Activated CD4-positive, alpha-beta T cell treated with anti-CD3 and anti-CD28 coated beads for 1 hour (primary cell): ENCODE data around the gene RBPJL.

Source experiments
- DNase-seq: peaks from one replicate; pipeline ENCODE4 v3.0.0-alpha.2; 2020

The RBPJL gene

GRCh38 chr20:45320948-45321595 is 14.4 kb downstream of the RBPJL start:
- DNase-seq: no peak

- no peak for DNase-seq
Observed at GRCh38 chr20:45322952-45323383, 16.3 kb downstream of the RBPJL start.

- DNase-seq: no peak
Observed at GRCh38 chr20:45323731-45324130, 17.1 kb downstream of the RBPJL start.

GRCh38 chr20:45325371-45325770 is 18.7 kb downstream of the RBPJL start:
- DNase-seq: no peak

- no peak for DNase-seq
Observed at GRCh38 chr20:45328451-45328850, 21.8 kb downstream of the RBPJL start.

- no peak for DNase-seq
Observed at GRCh38 chr20:45329497-45330319, 23.1 kb downstream of the RBPJL start.

- DNase-seq: no peak
Observed at GRCh38 chr20:45330476-45330875, 23.8 kb downstream of the RBPJL start.

GRCh38 chr20:45336530-45337366 is 30.1 kb downstream of the RBPJL start:
- no peak for DNase-seq

GRCh38 chr20:45337367-45338120 is 30.9 kb downstream of the RBPJL start:
- no peak for DNase-seq

- DNase-seq: no peak
Observed at GRCh38 chr20:45338121-45339030, 31.7 kb downstream of the RBPJL start.

GRCh38 chr20:45339084-45339483 is 32.4 kb downstream of the RBPJL start:
- DNase-seq: no peak

- DNase-seq: no peak
Observed at GRCh38 chr20:45339799-45340198, 33.2 kb downstream of the RBPJL start.

GRCh38 chr20:45340236-45340847 is 33.7 kb downstream of the RBPJL start:
- no peak for DNase-seq

- no peak for DNase-seq
Observed at GRCh38 chr20:45340951-45341350, 34.3 kb downstream of the RBPJL start.

- no peak for DNase-seq
Observed at GRCh38 chr20:45341579-45341938, 34.9 kb downstream of the RBPJL start.

GRCh38 chr20:45341939-45342854 is 35.6 kb downstream of the RBPJL start:
- DNase-seq: no peak

GRCh38 chr20:45342855-45343531 is 36.4 kb downstream of the RBPJL start:
- DNase-seq: no peak

GRCh38 chr20:45343532-45344167 is 37.0 kb downstream of the RBPJL start:
- DNase-seq: no peak
